Astrocyte (in vitro differentiated cells and primary cell): ENCODE results near the gene KRT84. TPM values are rescaled to one million over a fixed set of nuclear protein-coding genes. Genes with fewer than 3 reads are reported as not detected.
A peak's percentile ranks its signal among the peaks of the same experiment; 100 is the strongest.

Experiments
- DNase-seq: peaks from one replicate; pipeline ENCODE4 v3.0.0-alpha.2; 2010; ENCODE audit warnings: low read depth
- FAIRE-seq: peaks from 2 replicates; lab custom pipeline; 2011; peaks lifted over from hg19 to GRCh38; lab: Jason Lieb, UNC
- H2AFZ ChIP-seq: 2 replicates; pipeline ENCODE4 v1.6.0; 2012; ENCODE audit warnings: low read depth, low read length, inconsistent platforms
- H3K27ac ChIP-seq: 2 replicates; pipeline ENCODE4 v1.5.1; 2011; ENCODE audit warnings: low read depth, low read length, inconsistent platforms
- H3K27me3 ChIP-seq: 2 replicates; pipeline ENCODE4 v1.6.0; 2011; ENCODE audit warnings: low read length, inconsistent platforms; ENCODE audit not compliant: insufficient read depth
- H3K36me3 ChIP-seq: 2 replicates; pipeline ENCODE4 v1.5.1; 2011; ENCODE audit warnings: low read length, inconsistent platforms; ENCODE audit not compliant: insufficient read depth
- H3K4me1 ChIP-seq: 2 replicates; pipeline ENCODE4 v1.5.1; 2011; ENCODE audit warnings: low read length, inconsistent platforms; ENCODE audit not compliant: insufficient read depth
- H3K4me2 ChIP-seq: 2 replicates; pipeline ENCODE4 v1.6.0; 2012; ENCODE audit warnings: low read length, inconsistent platforms
- H3K4me3 ChIP-seq: 2 replicates; pipeline ENCODE4 v1.5.1; 2011; ENCODE audit warnings: low read depth, mild to moderate bottlenecking, low read length, inconsistent platforms; ENCODE audit not compliant: insufficient read depth
- H3K79me2 ChIP-seq: 2 replicates; pipeline ENCODE4 v1.6.0; 2012; ENCODE audit warnings: mild to moderate bottlenecking, low read length, inconsistent platforms; ENCODE audit not compliant: insufficient read depth
- H3K9ac ChIP-seq: 2 replicates; pipeline ENCODE4 v1.6.0; 2012; ENCODE audit warnings: mild to moderate bottlenecking, low read length, inconsistent platforms
- H3K9me3 ChIP-seq: 2 replicates; pipeline ENCODE4 v1.5.1; 2012; ENCODE audit warnings: low read depth, mild to moderate bottlenecking, low read length, inconsistent platforms; ENCODE audit not compliant: insufficient read depth
- H4K20me1 ChIP-seq: 2 replicates; pipeline ENCODE4 v1.6.0; 2012; ENCODE audit warnings: low read length, inconsistent platforms; ENCODE audit not compliant: insufficient read depth
- H3K27ac Mint-ChIP-seq: one replicate; pipeline ENCODE4 v1.8.0; 2021; ENCODE audit warnings: mild to moderate bottlenecking, mixed read lengths; ENCODE audit not compliant: unreplicated experiment
- H3K27me3 Mint-ChIP-seq: one replicate; pipeline ENCODE4 v1.8.0; 2021; ENCODE audit warnings: low read depth, mixed read lengths; ENCODE audit not compliant: unreplicated experiment
- H3K36me3 Mint-ChIP-seq: one replicate; pipeline ENCODE4 v1.8.0; 2021; ENCODE audit warnings: low read depth, mixed read lengths; ENCODE audit not compliant: unreplicated experiment
- H3K4me1 Mint-ChIP-seq: one replicate; pipeline ENCODE4 v1.8.0; 2021; ENCODE audit warnings: low read depth, mixed read lengths; ENCODE audit not compliant: unreplicated experiment
- H3K4me3 Mint-ChIP-seq: one replicate; pipeline ENCODE4 v1.8.0; 2021; ENCODE audit warnings: mild to moderate bottlenecking, moderate library complexity, mixed read lengths; ENCODE audit not compliant: unreplicated experiment
- H3K9me3 Mint-ChIP-seq: one replicate; pipeline ENCODE4 v1.8.0; 2021; ENCODE audit warnings: mild to moderate bottlenecking, mixed read lengths; ENCODE audit not compliant: unreplicated experiment
- EZH2 ChIP-seq: IDR thresholded peaks from 2 replicates; pipeline ENCODE4 v1.6.1; 2012; ENCODE audit warnings: mild to moderate bottlenecking, low read length, inconsistent platforms; ENCODE audit not compliant: insufficient read depth
- total RNA-seq: library from RNA; stranded (reverse); gene quantifications from 2 replicates; pipeline ENCODE4 v1.2.1, GENCODE V29; 2021
- TF ChIP-seq, protein P1 (sequence below): IDR thresholded peaks from 2 replicates; pipeline ENCODE4 v1.5.1; 2011; ENCODE audit warnings: low read depth, mild to moderate bottlenecking, inconsistent platforms, low read length, moderate library complexity; ENCODE audit not compliant: insufficient read depth

KRT84 gene
- total RNA-seq, 1 donor from 2014 or later, result not detected

DNA sequence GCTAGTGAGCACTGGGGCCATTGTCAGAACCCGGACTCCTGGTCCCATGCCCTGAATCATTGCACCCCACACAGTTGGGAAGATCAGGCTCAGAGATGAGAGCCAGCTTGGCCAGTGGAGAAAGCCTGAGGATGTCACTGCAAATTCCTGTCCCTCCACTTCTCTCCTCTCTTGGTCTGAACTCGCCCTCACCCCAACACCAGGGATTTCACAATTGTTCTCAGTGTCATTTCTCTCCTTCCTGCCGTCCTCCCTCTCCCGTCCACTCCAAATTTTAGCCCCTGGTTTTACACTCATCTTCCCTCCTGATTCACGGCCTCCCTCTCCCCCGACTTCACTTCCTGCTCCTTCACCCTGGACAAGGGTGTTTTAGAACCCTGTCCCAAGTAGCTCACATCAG lies 37.6 kb upstream of the KRT84 start:
- Histone ChIP-seq H2AFZ (no peak overlapping the region), H3K27me3 (peaks cover 9% of the 10 kb centered on the region), H3K27ac (no peak overlapping the region), H3K9me3 (no peaks in the 10 kb centered on the region), H3K4me3 (no peak overlapping the region), H4K20me1 (no peaks in the 10 kb centered on the region), H3K4me2 (no peak overlapping the region), H3K36me3 (no peaks in the 10 kb centered on the region), H3K4me1 (no peaks in the 10 kb centered on the region), H3K9ac (no peak overlapping the region), H3K79me2 (no peaks in the 10 kb centered on the region)
- no peak overlapping the region for H3K27ac Mint-ChIP-seq
- H3K4me3 Mint-ChIP-seq, result no peak overlapping the region
- H3K27me3 Mint-ChIP-seq, result peaks cover 23% of the 10 kb centered on the region
- FAIRE-seq (no peak), DNase-seq (no peak)
- no peaks in the 10 kb centered on the region for H3K36me3 Mint-ChIP-seq
- H3K9me3 Mint-ChIP-seq, result no peaks in the 10 kb centered on the region
- TF ChIP-seq EZH2, result no peak
- TF ChIP-seq, protein P1, sequence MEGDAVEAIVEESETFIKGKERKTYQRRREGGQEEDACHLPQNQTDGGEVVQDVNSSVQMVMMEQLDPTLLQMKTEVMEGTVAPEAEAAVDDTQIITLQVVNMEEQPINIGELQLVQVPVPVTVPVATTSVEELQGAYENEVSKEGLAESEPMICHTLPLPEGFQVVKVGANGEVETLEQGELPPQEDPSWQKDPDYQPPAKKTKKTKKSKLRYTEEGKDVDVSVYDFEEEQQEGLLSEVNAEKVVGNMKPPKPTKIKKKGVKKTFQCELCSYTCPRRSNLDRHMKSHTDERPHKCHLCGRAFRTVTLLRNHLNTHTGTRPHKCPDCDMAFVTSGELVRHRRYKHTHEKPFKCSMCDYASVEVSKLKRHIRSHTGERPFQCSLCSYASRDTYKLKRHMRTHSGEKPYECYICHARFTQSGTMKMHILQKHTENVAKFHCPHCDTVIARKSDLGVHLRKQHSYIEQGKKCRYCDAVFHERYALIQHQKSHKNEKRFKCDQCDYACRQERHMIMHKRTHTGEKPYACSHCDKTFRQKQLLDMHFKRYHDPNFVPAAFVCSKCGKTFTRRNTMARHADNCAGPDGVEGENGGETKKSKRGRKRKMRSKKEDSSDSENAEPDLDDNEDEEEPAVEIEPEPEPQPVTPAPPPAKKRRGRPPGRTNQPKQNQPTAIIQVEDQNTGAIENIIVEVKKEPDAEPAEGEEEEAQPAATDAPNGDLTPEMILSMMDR, result no peak
- H3K4me1 Mint-ChIP-seq, result peaks cover 23% of the 10 kb centered on the region

GRCh38 chr12:52419656-52420055 lies 34.2 kb upstream of the KRT84 start:
- no peaks in the 10 kb centered on the region for H3K9me3 Mint-ChIP-seq
- TF ChIP-seq EZH2, result no peak
- TF ChIP-seq, protein P1, result no peak
- no peaks in the 10 kb centered on the region for H3K36me3 Mint-ChIP-seq
- Histone ChIP-seq H3K4me2 (no peak overlapping the region), H3K9me3 (no peaks in the 10 kb centered on the region), H3K9ac (no peak overlapping the region), H2AFZ (no peak overlapping the region), H3K79me2 (no peaks in the 10 kb centered on the region), H3K4me3 (no peak overlapping the region), H3K27ac (no peak overlapping the region), H3K36me3 (no peaks in the 10 kb centered on the region), H3K27me3 (peaks cover 3% of the 10 kb centered on the region), H3K4me1 (peaks cover 9% of the 10 kb centered on the region), H4K20me1 (no peaks in the 10 kb centered on the region)
- FAIRE-seq, result no peak
- peaks cover 12% of the 10 kb centered on the region for H3K27me3 Mint-ChIP-seq
- no peak overlapping the region for H3K4me3 Mint-ChIP-seq
- peak; percentile 30 for DNase-seq
- H3K4me1 Mint-ChIP-seq, result peaks cover 33% of the 10 kb centered on the region
- peak overlapping the region; percentile 96 for H3K27ac Mint-ChIP-seq

- H3K79me2 ChIP-seq, result no peaks in the 10 kb centered on the region
- Mint-ChIP-seq H3K36me3 (no peaks in the 10 kb centered on the region), H3K9me3 (no peaks in the 10 kb centered on the region), H3K4me3 (no peak overlapping the region), H3K27ac (no peak overlapping the region), H3K27me3 (peaks cover 7% of the 10 kb centered on the region), H3K4me1 (peaks cover 28% of the 10 kb centered on the region)
- peaks cover 3% of the 10 kb centered on the region for H3K27me3 ChIP-seq
- no peak overlapping the region for H2AFZ ChIP-seq
- no peaks in the 10 kb centered on the region for H3K36me3 ChIP-seq
- no peak for DNase-seq
- TF ChIP-seq, protein P1, result no peak
- TF ChIP-seq EZH2, result no peak
- FAIRE-seq, result no peak
- no peak overlapping the region for H3K4me3 ChIP-seq
- no peaks in the 10 kb centered on the region for H3K9me3 ChIP-seq
- H4K20me1 ChIP-seq, result no peaks in the 10 kb centered on the region
- no peak overlapping the region for H3K4me2 ChIP-seq
- peaks cover 9% of the 10 kb centered on the region for H3K4me1 ChIP-seq
- H3K9ac ChIP-seq, result no peak overlapping the region
- no peak overlapping the region for H3K27ac ChIP-seq
Measured at GRCh38 chr12:52418576-52419110, 33.2 kb upstream of the KRT84 start.
